ENCODE results near the gene CAMTA1. TPM values are rescaled to one million over a fixed set of nuclear protein-coding genes. Genes with fewer than 3 reads are reported as not detected.
A peak's percentile ranks its signal among the peaks of the same experiment; 100 is the strongest.

Gene CAMTA1
- total RNA-seq, 1 donor from 2014 or later: 77.6 TPM

DNA sequence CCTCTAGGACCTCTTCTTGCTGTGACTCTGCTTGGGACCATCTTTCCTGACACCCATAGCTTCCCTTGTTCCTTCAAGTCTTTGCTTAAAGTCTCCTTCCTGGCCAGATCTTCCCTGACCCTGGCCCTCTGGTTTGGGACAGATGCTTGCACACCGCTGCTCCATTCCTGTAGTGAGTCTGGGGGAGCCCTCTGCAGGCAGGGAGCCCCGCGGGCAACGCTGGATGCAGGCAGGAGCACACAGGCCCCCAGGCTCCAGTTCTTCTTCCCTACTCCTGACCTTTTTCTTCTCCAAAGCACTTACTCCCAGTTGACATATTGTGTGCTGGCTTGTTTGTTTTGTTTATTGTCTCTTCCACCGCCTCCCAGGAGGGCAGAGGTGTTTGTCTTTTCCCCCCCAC lies 413.4 kb downstream of the CAMTA1 start:
- H3K4me3 Mint-ChIP-seq (ENCODE audit: unreplicated experiment): no peak overlapping the region
- no peak overlapping the region for H3K9ac ChIP-seq (ENCODE audit: low read length)
- no peaks in the 10 kb centered on the region for H3K27me3 ChIP-seq (ENCODE audit: insufficient read depth, low read length)

GRCh38 chr1:7199077-7199779 lies 414.0 kb downstream of the CAMTA1 start:
- peaks cover 19% of the 10 kb centered on the region for H3K27me3 Mint-ChIP-seq (ENCODE audit: low read depth, unreplicated experiment)
- Histone ChIP-seq H3K36me3 (ENCODE audit: insufficient read depth, low read length) (no peaks in the 10 kb centered on the region), H3K9ac (ENCODE audit: low read length) (no peak overlapping the region), H2AFZ (ENCODE audit: low read depth, low read length) (peak overlapping the region; percentile 67), H3K79me2 (ENCODE audit: insufficient read depth, low read length) (no peaks in the 10 kb centered on the region), H3K4me3 (ENCODE audit: insufficient read depth, low read depth, low read length) (no peak overlapping the region), H3K27ac (ENCODE audit: low read depth, low read length) (no peak overlapping the region), H3K27me3 (ENCODE audit: insufficient read depth, low read length) (no peaks in the 10 kb centered on the region), H3K9me3 (ENCODE audit: insufficient read depth, low read depth, low read length) (no peaks in the 10 kb centered on the region), H3K4me2 (ENCODE audit: low read length) (peak overlapping the region; percentile 70), H3K4me1 (ENCODE audit: insufficient read depth, low read length) (peaks cover 6% of the 10 kb centered on the region), H4K20me1 (ENCODE audit: insufficient read depth, low read length) (no peaks in the 10 kb centered on the region)
- no peak for TF ChIP-seq CTCF (IDR thresholded peaks at IDR 0.05; ENCODE audit: insufficient read depth, low read depth, low read length)
- no peak for TF ChIP-seq EZH2 (IDR thresholded peaks at IDR 0.05; ENCODE audit: insufficient read depth, low read length)
- no peak overlapping the region for H3K4me3 Mint-ChIP-seq (ENCODE audit: unreplicated experiment)
- no peaks in the 10 kb centered on the region for H3K4me1 Mint-ChIP-seq (ENCODE audit: low read depth, unreplicated experiment)
- no peak for FAIRE-seq
- H3K27ac Mint-ChIP-seq (ENCODE audit: unreplicated experiment): no peak overlapping the region
- peak; percentile 5 for DNase-seq (ENCODE audit: low read depth)
- no peaks in the 10 kb centered on the region for H3K36me3 Mint-ChIP-seq (ENCODE audit: low read depth, unreplicated experiment)
- no peaks in the 10 kb centered on the region for H3K9me3 Mint-ChIP-seq (ENCODE audit: unreplicated experiment)

More for the DNA sequence above, 413.4 kb downstream of the CAMTA1 start:
- no peaks in the 10 kb centered on the region for H3K9me3 ChIP-seq (ENCODE audit: insufficient read depth, low read depth, low read length)
- Mint-ChIP-seq H3K9me3 (ENCODE audit: unreplicated experiment) (no peaks in the 10 kb centered on the region), H3K27ac (ENCODE audit: unreplicated experiment) (no peak overlapping the region), H3K4me1 (ENCODE audit: low read depth, unreplicated experiment) (no peaks in the 10 kb centered on the region), H3K27me3 (ENCODE audit: low read depth, unreplicated experiment) (peaks cover 19% of the 10 kb centered on the region), H3K36me3 (ENCODE audit: low read depth, unreplicated experiment) (no peaks in the 10 kb centered on the region)
- H3K4me3 ChIP-seq (ENCODE audit: insufficient read depth, low read depth, low read length): no peak overlapping the region
- H3K79me2 ChIP-seq (ENCODE audit: insufficient read depth, low read length): no peaks in the 10 kb centered on the region
- TF ChIP-seq EZH2 (IDR thresholded peaks at IDR 0.05; ENCODE audit: insufficient read depth, low read length): no peak
- TF ChIP-seq CTCF (IDR thresholded peaks at IDR 0.05; ENCODE audit: insufficient read depth, low read depth, low read length): no peak
- DNase-seq (ENCODE audit: low read depth) (no peak), FAIRE-seq (no peak)
- no peak overlapping the region for H3K27ac ChIP-seq (ENCODE audit: low read depth, low read length)
- H2AFZ ChIP-seq (ENCODE audit: low read depth, low read length): peak overlapping the region; percentile 67
- peaks cover 6% of the 10 kb centered on the region for H3K4me1 ChIP-seq (ENCODE audit: insufficient read depth, low read length)
- H3K4me2 ChIP-seq (ENCODE audit: low read length): peak overlapping the region; percentile 70
- no peaks in the 10 kb centered on the region for H3K36me3 ChIP-seq (ENCODE audit: insufficient read depth, low read length)
- H4K20me1 ChIP-seq (ENCODE audit: insufficient read depth, low read length): no peaks in the 10 kb centered on the region

Measured in astrocyte (in vitro differentiated cells and primary cell).